CD4-positive, alpha-beta T cell treated with Interleukin-10 for 1 hour (primary cell): ENCODE data around the gene TMEM30B.
"Not testable (repeated sequence)": the region's sequence is repeated elsewhere in the genome, so short reads cannot be mapped to it uniquely, and the experiment has no call there.

Experiments used
- DNase-seq: peaks from one replicate; pipeline ENCODE4 v3.0.0-alpha.2; 2020

Gene TMEM30B

DNA sequence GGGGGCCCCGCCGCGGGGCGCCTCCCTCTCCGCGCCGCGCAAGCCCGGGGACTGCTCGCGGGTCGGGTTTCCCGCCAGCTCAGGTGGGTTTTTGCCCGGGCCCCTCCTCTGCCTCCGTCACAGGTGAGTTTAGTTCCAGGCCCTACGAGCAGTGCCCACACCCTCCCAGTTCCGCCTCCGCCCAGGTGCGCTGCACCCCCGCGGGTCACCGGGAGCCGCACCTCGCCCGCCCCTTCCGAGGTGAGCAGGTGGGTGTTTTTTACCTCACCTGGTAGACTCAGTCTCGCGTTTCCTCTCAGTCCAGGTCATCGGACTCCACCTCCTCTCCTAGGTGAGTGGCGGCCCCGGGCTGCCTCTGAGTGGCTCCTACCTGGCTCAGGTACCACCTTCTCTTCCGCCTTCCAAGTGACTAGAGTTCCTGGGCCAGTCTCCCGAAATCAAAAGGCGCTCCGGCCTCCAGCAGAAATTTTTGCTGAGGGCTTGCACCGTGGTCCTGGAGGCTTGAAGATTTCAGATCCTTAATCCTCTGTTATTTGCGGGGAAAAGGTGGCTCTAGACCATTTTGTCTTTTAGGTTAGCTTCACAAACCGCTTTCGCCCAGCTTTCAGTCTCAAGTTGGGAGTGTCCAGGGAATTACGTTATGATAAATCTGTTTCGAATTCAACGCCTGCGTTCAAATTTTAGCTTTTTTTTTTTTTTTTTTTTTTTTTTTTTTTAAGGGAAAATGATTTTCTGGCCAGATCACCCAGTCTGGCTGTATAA is at the start of gene TMEM30B:
Gene TMEM30B, minus strand, starts transcription at position 153 of the 762 bp plus-strand sequence. CDS start 191 bp downstream, outside the sequence.
- DNase-seq, result peak; percentile 57

GRCh38 chr14:61330511-61330910 is 49.4 kb upstream of the TMEM30B start:
- peak; percentile 46 for DNase-seq

DNA sequence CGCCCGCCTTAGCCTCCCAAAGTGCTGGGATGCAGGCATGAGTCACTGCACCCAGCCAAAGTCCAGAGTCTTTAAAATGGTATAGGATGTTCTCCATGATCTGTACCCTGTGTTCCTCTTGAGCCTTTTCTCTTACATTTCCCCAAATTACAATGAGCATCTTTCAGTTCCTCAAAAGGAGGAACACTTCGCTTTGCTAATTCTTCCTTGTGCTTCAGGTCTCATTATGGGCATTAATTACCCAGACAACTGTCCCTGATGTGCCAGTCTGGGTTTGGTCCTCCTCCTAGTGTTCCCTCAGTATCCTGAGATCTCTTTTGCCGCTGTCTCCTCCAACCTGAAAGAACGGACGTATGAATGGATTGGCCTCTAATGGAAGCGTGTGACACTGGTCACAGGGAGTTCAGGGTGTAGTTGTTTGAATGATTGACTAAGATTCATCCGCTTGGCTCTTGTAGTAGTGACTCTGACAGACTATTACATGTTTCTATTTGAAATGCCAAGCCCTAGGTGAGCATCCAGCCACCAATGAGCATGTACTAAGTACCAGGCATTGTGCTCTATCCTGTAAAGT is 48.4 kb upstream of the TMEM30B start:
- DNase-seq, result peak; percentile 28

- DNase-seq, result no peak
Measured at GRCh38 chr14:61328626-61329262, 47.6 kb upstream of the TMEM30B start.

DNA sequence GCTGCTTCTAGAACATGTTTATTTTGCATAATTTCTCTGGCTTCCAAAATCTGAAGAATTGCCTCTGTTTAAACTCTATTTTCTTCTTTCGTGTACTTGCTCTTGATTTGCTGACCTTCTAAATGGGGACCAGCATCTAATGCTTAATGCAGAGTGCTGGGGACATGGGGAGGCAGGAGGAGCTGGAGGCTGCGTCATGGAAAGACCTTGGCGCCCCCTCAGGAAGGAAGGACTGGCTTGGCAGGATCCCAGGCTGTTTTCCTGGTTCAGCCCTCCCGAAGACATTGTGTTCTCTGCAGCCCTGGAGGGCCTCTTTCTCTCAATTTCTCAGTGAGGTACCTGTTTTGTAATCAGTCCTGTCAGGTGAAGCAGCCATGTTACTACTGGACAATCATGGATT is 45.7 kb upstream of the TMEM30B start:
- peak; percentile 45 for DNase-seq

- peak; percentile 38 for DNase-seq
Measured at GRCh38 chr14:61326146-61326545, 45.0 kb upstream of the TMEM30B start.

DNA sequence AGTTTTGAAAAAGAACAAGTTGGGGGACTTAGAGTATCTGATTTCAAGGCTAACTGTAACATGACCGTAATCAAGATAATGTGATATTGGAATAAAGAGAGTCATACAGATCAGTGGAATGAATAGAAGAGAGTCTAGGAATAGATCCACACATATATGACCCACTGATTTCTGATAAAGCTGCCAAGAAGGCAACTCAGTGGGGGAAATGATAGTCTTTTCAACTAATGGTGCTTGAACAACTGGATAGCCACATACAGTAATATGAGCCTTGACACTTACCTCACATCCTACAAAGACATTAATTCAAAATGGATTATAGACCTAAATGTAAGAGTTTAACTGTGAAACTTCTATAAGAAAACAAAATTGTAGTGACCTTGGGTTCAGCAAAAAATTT is 44.0 kb upstream of the TMEM30B start:
- DNase-seq, result no peak

DNA sequence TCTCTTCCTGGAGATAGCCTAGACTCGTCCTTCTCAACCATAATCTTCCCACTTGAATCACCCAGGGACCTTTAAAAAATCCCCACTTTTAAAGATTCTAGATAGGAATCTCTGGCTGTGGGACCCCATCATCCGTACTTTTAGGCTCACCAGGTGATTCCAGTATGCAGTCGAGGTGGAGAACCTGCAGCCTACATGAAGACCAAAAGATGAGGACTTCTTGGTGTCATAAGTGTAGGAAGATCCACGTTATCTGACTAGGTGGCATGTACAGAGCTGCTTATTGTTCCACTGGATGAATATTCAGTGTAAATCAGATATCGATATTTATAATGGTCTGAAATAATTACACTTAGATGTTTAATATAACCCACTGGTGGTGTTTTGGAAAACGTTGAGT is 42.8 kb upstream of the TMEM30B start:
- DNase-seq, result peak; percentile 26

- peak; percentile 63 for DNase-seq
Measured at GRCh38 chr14:61322799-61323290, 41.7 kb upstream of the TMEM30B start.

- peak; percentile 59 for DNase-seq
Measured at GRCh38 chr14:61322011-61322798, 41.1 kb upstream of the TMEM30B start.

- DNase-seq, result peak; percentile 87
Measured at GRCh38 chr14:61321385-61322010, 40.4 kb upstream of the TMEM30B start, which contains the start of gene PRKCH. Gene PRKCH, plus strand, starts transcription at chr14:61321579. Its CDS starts 523 bp downstream, at chr14:61322102.

- no peak for DNase-seq
Measured at GRCh38 chr14:61320806-61321384, 39.8 kb upstream of the TMEM30B start.

DNA sequence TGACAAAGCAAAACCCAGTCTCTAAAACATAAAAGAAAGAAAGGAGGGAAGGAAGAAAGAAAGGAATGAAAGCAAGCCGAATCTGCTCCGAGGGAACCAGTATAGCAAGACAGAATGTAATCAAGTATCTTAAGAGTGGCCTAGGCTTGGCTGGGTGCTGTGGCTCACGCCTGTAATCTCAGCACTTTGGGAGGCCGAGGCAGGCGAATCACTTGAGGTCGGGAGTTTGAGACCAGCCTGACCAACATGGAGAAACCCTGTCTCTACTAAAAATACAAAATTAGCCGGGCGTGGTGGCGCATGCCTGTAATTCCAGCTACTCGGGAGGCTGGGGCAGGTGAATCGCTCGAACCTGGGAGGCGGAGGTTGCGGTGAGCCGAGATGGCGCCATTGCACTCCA is 39.0 kb upstream of the TMEM30B start:
- not testable (repeated sequence) for DNase-seq

GRCh38 chr14:61319706-61320105 is 38.6 kb upstream of the TMEM30B start:
- no peak for DNase-seq

- DNase-seq, result no peak
Measured at GRCh38 chr14:61319086-61319485, 37.9 kb upstream of the TMEM30B start.

DNA sequence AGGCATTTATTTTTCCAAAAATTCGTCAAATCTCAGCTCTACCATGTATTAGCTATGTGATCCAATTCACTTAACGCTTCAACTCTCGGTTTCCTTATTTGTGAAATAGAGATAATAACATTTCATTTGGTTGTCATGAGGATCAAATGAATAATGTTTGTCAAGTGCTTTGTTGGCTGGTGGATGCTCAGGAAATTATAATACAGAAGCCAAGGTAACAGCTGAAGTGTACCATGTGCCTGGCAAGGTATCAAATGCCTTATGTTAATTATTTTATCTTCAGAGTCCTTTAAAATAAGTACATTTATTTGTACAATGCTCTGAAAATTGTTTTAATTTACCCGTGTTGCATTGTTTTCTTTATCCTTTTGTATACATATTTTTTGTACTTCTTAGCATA is 34.2 kb upstream of the TMEM30B start:
- DNase-seq, result no peak

GRCh38 chr14:61308701-61309100 is 27.6 kb upstream of the TMEM30B start:
- DNase-seq, result not testable (repeated sequence)

GRCh38 chr14:61308198-61308597 is 27.1 kb upstream of the TMEM30B start:
- no peak for DNase-seq

- DNase-seq, result no peak
Measured at GRCh38 chr14:61304688-61305087, 23.6 kb upstream of the TMEM30B start.

DNA sequence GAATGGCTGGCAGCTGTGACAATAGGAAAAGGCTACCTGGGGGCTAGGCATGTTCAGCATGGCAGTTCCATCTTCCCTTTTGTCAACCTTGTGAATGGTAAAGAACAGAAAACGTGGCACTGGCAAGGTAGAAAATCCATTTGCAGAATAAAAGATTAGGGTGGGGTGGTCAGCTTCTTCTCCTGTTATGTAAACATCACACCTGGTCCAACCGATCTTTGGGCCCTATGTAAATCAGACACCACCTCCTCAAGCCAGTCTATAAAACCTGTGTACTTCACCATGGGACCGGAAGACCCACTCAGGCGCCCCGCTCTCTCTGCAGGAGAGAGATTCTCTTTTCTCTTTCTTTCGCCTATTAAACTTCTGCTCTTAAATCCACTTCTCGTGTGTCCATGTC is 19.6 kb upstream of the TMEM30B start:
- DNase-seq, result no peak

DNA sequence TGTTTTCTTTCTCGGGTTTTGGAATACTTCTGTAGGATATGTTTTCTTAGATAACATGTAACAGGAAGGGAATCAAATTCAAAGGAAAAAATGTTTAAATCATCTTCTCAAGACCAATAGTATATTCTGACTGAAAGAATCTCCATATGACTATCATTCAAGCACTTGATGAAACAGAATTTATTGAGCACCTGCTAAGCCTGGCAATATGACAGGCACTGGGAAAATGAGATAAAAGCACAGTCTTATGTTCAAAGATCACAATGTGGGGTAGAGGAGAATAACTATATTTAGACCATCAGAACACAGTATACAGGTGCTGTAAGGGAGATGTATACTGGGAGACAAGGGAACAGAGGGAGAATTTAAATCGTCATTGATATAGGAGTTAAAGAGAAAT is 19.1 kb upstream of the TMEM30B start:
- no peak for DNase-seq

DNA sequence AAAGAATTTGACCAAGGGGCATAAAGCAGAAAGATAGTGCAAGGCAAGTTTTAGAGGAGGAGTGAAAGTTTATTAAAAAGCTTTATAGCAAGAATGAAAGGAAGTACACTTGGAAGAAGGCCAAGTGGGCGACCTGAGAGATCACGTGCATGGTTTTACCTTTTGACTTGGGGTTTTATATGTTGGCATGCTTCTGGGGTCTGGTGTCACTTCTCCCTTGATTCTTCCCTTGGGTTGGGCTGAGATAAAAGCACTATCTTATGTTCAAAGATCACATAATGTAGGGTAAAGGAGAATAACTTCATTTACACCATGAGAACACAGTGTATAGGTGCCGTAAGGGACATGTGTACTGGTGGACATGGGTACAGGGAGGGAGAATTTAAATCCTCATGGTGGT is 17.7 kb upstream of the TMEM30B start:
- no peak for DNase-seq
